Measurements from ENCODE around the gene PARD3B. TPM values are rescaled to one million over a fixed set of nuclear protein-coding genes. Genes with fewer than 3 reads are reported as not detected.

The PARD3B gene
- total and polyA plus RNA-seq, 10 of the 15 experiments (the other 5 are each of a cell fraction or from before 2014, with no cell fraction given) = 0.01 to 0.54 (median 0.07) TPM; not detected in 7

- TF ChIP-seq BRCA1 (IDR thresholded peaks at IDR 0.05; ENCODE audit: low read depth, low read length) = no peak
Observed at GRCh38 chr2:205361970-205362369, 816.7 kb downstream of the PARD3B start (continued).

GRCh38 chr2:205364261-205364660, 819.0 kb downstream of the PARD3B start:
- H3K9ac ChIP-seq (ENCODE audit: control insufficient read depth, insufficient read depth, low read length) = no peak overlapping the region
- no peaks in the 10 kb centered on the region for H3K9me3 ChIP-seq (replicated peaks; ENCODE audit: control insufficient read depth, insufficient read depth, low read length)
- no peaks in the 10 kb centered on the region for H3K36me3 ChIP-seq (ENCODE audit: control insufficient read depth in 2 of 2, insufficient read depth in 2 of 2, low read length in 1 of 2)
- FAIRE-seq (peak; percentile 31), DNase-seq (ENCODE audit: low read depth, low spot score) (no peak), ATAC-seq (no peak)
- H2AFZ ChIP-seq (ENCODE audit: control insufficient read depth, low read depth, low read length) = no peak overlapping the region
- ChIA-PET POLR2A (no interaction called here), CTCF (no interaction called here), SMC1A (ENCODE audit: uncharacterized antibody, unreplicated experiment) (no interaction called here), RAD21 (ENCODE audit: unreplicated experiment) (no interaction called here)
- H4K20me1 ChIP-seq (ENCODE audit: control insufficient read depth, insufficient read depth) = no peaks in the 10 kb centered on the region
- no peaks in the 10 kb centered on the region for H3K79me2 ChIP-seq (ENCODE audit: control insufficient read depth, insufficient read depth, low read length)
- H3K27ac ChIP-seq (ENCODE audit: control insufficient read depth, insufficient read depth) = no peak overlapping the region
- H3K27me3 ChIP-seq (replicated peaks in 1 of 2; ENCODE audit: control insufficient read depth in 2 of 2, insufficient read depth in 2 of 2, low read length in 1 of 2) = 0 out of 4 replicates have a peak, but pooled peaks cover 0 to 2% of the 10 kb centered on the region in 2 experiments
- H3K4me2 ChIP-seq (ENCODE audit: control insufficient read depth, insufficient read depth) = no peak overlapping the region
- 23% methylated on average over 3 of the region's 3 CpGs for WGBS (ENCODE audit: insufficient coverage, insufficient replicate concordance, low lambda C conversion rate, missing lambda C conversion rate)
- no peak overlapping the region for H3K4me3 ChIP-seq
- BruUV-seq (replicated peaks) = no TSS peak
- no peaks in the 10 kb centered on the region for H3K4me1 ChIP-seq (ENCODE audit: control insufficient read depth, insufficient read depth, low read length)
- in situ Hi-C loops (cut with MboI) = no loop called here
- intact Hi-C loops (cut with micrococcal nuclease; ENCODE audit: unreplicated experiment) = no loop called here
- TF ChIP-seq ATF3 (IDR thresholded peaks at IDR 0.05; ENCODE audit: borderline replicate concordance, extremely low read depth, low read depth, low read length) (no peak), MYB (IDR thresholded peaks at IDR 0.05; ENCODE audit: borderline replicate concordance, low read depth, low read length) (no peak), CEBPB (IDR thresholded peaks at IDR 0.05; ENCODE audit: borderline replicate concordance in 1 of 2, low read depth in 2 of 2, low read length in 2 of 2) (no peak), SPI1 (IDR thresholded peaks at IDR 0.05; ENCODE audit: borderline replicate concordance, insufficient read depth, low read depth, low read length) (no peak), PKNOX1 (IDR thresholded peaks at IDR 0.05) (no peak), MTA2 (IDR thresholded peaks at IDR 0.05; ENCODE audit: low read depth) (no peak), RB1 (IDR thresholded peaks at IDR 0.05; ENCODE audit: borderline replicate concordance) (no peak), E2F4 (IDR thresholded peaks at IDR 0.05; ENCODE audit: low read depth, low read length) (no peak), BMI1 (IDR thresholded peaks at IDR 0.05; ENCODE audit: borderline replicate concordance) (no peak), RAD51 (IDR thresholded peaks at IDR 0.05) (no peak), RUNX3 (IDR thresholded peaks at IDR 0.05; ENCODE audit: low read length) (no peak), CHD2 (IDR thresholded peaks at IDR 0.05; ENCODE audit: borderline replicate concordance, low read depth, low read length) (no peak), CUX1 (IDR thresholded peaks at IDR 0.05; ENCODE audit: insufficient replicate concordance, low read depth, low read length) (no peak), BRCA1 (IDR thresholded peaks at IDR 0.05; ENCODE audit: low read depth, low read length) (no peak), CBFB (IDR thresholded peaks at IDR 0.05; ENCODE audit: low read depth) (no peak), MEF2B (IDR thresholded peaks at IDR 0.05; ENCODE audit: partially characterized antibody, poor library complexity, severe bottlenecking) (no peak)
